ENCODE data around the gene CT47C1.

DNA sequence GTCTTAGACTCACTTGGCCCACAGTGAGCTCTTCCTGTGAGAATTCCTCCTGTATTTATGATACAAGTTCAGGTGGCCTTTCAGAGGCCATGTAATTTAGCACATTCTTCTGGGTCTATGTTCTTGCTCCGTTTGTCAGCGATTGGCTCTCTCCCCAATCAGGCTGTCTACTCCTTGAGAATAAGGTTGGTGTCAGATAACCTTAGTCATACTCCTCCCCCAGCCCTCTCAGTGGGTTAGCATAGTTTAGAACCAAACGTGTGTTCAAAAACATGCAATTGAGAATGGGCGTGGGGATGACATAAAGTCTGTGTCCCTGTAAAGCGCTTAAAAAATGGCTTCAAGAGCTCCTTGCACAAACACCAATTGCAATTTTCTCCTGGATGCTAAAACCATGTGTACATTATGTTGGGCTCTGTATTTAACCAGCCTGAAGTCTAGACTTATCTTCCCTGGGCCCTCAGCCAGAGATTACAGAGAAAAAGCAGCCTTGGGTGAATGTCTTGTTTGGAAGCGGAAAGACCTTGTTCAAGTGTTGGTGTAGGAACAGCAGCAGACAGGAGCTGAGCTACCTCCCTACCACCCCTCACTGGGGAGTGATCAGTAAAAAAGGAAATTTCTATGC lies 9.9 kb upstream of the CT47C1 start:
- TF ChIP-seq EZH2 (IDR thresholded peaks at IDR 0.05; ENCODE audit: low read length): no peak
- TF ChIP-seq, protein P1, sequence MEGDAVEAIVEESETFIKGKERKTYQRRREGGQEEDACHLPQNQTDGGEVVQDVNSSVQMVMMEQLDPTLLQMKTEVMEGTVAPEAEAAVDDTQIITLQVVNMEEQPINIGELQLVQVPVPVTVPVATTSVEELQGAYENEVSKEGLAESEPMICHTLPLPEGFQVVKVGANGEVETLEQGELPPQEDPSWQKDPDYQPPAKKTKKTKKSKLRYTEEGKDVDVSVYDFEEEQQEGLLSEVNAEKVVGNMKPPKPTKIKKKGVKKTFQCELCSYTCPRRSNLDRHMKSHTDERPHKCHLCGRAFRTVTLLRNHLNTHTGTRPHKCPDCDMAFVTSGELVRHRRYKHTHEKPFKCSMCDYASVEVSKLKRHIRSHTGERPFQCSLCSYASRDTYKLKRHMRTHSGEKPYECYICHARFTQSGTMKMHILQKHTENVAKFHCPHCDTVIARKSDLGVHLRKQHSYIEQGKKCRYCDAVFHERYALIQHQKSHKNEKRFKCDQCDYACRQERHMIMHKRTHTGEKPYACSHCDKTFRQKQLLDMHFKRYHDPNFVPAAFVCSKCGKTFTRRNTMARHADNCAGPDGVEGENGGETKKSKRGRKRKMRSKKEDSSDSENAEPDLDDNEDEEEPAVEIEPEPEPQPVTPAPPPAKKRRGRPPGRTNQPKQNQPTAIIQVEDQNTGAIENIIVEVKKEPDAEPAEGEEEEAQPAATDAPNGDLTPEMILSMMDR (optimal IDR thresholded peaks at IDR 0.05 in 1 of 3, IDR thresholded peaks at IDR 0.05 in 1 of 3, conservative IDR thresholded peaks at IDR 0.05 in 1 of 3; ENCODE audit: extremely low read depth in 1 of 3, insufficient read depth in 2 of 3, low read length in 3 of 3): no peak

Measured in keratinocyte (primary cell).